AG04450 (cell line): ENCODE data around the gene SLC39A11. TPM values are rescaled to one million over a fixed set of nuclear protein-coding genes. Genes with fewer than 3 reads are reported as not detected.
"Not testable (repeated sequence)": the region's sequence is repeated elsewhere in the genome, so short reads cannot be mapped to it uniquely, and the experiment has no call there.

Experiments
- CTCF ChIA-PET: fragments of 300-600, 350-600 bp; formaldehyde crosslinking; extraction: SDS; loops from one replicate; lab custom pipeline; 2022; ENCODE audit warnings: antibody characterized with exemption, inconsistent platforms; lab: Charles Lee
- POLR2A ChIA-PET: fragments of 350-600 bp; formaldehyde crosslinking; extraction: SDS; loops from one replicate; lab custom pipeline; 2021; ENCODE audit warnings: antibody characterized with exemption, inconsistent platforms; lab: Yijun Ruan, JAX
- DNase-seq: peaks from one replicate; pipeline ENCODE4 v3.0.0-alpha.2; 2011; ENCODE audit warnings: low read depth, low spot score
- H3K27ac ChIP-seq: one replicate; pipeline ENCODE4 v1.5.1; 2012; ENCODE audit warnings: low read depth, low read length, control low read depth
- H3K27me3 ChIP-seq: one replicate; pipeline ENCODE4 v1.6.0; 2012; ENCODE audit warnings: low read length; ENCODE audit not compliant: control insufficient read depth, insufficient read depth
- H3K4me3 ChIP-seq: 2 replicates; pipeline ENCODE4 v1.5.1; 2011; ENCODE audit warnings: mild to moderate bottlenecking, low read depth, low read length, control low read depth
- H3K9me3 ChIP-seq: 2 replicates; pipeline ENCODE4 v1.5.1; 2012; ENCODE audit warnings: low read length; ENCODE audit not compliant: control insufficient read depth, insufficient read depth
- CTCF ChIP-seq: IDR thresholded peaks from 2 replicates; pipeline ENCODE4 v1.5.1; 2011; ENCODE audit warnings: low read depth, low read length, control low read depth, inconsistent platforms
- polyA plus RNA-seq: library from polyadenylated mRNA; depleted of rRNA; stranded (reverse); fragments of >200 nt; gene quantifications from 2 replicates; pipeline ENCODE4 v1.2.3, GENCODE V29; 2011

Gene SLC39A11
- polyA plus RNA-seq, 1 experiment: 18.0 TPM

- TF ChIP-seq CTCF: no peak
- ChIA-PET CTCF (no interaction called here), POLR2A (interaction anchor here (0.7 kb wide), 1 partner anchor 63 kb away, joined by 3 read pairs; no protein-coding TSS in a partner anchor)
- Histone ChIP-seq H3K4me3 (no peak overlapping the region), H3K27ac (no peak overlapping the region), H3K9me3 (peaks cover 8% of the 10 kb centered on the region), H3K27me3 (no peaks in the 10 kb centered on the region)
- no peak for DNase-seq
Measured at GRCh38 chr17:72829883-72830282, 262.6 kb downstream of the SLC39A11 start.

- Histone ChIP-seq H3K27me3 (no peaks in the 10 kb centered on the region), H3K9me3 (peaks cover 9% of the 10 kb centered on the region), H3K27ac (no peak overlapping the region), H3K4me3 (no peak overlapping the region)
- no peak for DNase-seq
- peak; percentile 14; the same call in 1 of the 2 replicates for TF ChIP-seq CTCF
- ChIA-PET CTCF (no interaction called here), POLR2A (no interaction called here)
Measured at GRCh38 chr17:72826602-72827001, 265.9 kb downstream of the SLC39A11 start.

- POLR2A ChIA-PET, H3K9me3 ChIP-seq, H3K4me3 ChIP-seq, H3K27me3 ChIP-seq, CTCF ChIA-PET, DNase-seq, H3K27ac ChIP-seq: not testable (repeated sequence)
Measured at GRCh38 chr17:72826059-72826458, 266.4 kb downstream of the SLC39A11 start.

GRCh38 chr17:72825218-72825617 is 267.3 kb downstream of the SLC39A11 start:
- no peaks in the 10 kb centered on the region for H3K27me3 ChIP-seq
- POLR2A ChIA-PET: no interaction called here
- TF ChIP-seq CTCF: no peak
- no peak overlapping the region for H3K27ac ChIP-seq
- H3K4me3 ChIP-seq: no peak overlapping the region
- CTCF ChIA-PET: no interaction called here
- H3K9me3 ChIP-seq: peaks cover 9% of the 10 kb centered on the region
- DNase-seq: no peak

- DNase-seq, H3K9me3 ChIP-seq, H3K4me3 ChIP-seq, H3K27me3 ChIP-seq, POLR2A ChIA-PET, H3K27ac ChIP-seq, CTCF ChIA-PET: not testable (repeated sequence)
Measured at GRCh38 chr17:72824267-72824666, 268.2 kb downstream of the SLC39A11 start.

- Histone ChIP-seq H3K9me3 (peaks cover 9% of the 10 kb centered on the region), H3K27me3 (no peaks in the 10 kb centered on the region), H3K4me3 (no peak overlapping the region), H3K27ac (no peak overlapping the region)
- CTCF ChIA-PET: no interaction called here
- no peak for DNase-seq
- TF ChIP-seq CTCF: no peak
- POLR2A ChIA-PET: no interaction called here
Measured at GRCh38 chr17:72822358-72823023, 270.0 kb downstream of the SLC39A11 start.
